ENCODE data around the gene CCDC91.

CCDC91 gene

DNA sequence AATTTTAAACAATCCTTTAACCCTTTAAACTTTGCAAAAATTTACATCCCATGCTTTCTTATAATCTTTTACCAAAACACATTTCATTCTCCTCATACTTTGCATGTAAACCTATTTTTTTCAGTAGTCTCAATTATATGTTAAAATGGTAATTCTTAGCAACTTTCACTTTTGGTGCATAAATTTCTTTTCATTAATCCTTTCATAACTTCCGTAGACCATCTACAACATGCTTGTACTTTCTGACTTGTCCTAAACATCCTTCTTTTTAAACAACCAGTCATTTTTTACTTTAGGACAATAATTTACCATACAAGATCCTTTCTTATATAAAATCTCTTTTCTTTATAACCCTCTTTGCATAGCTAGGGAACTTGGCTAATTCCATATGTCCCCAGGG lies 19.5 kb downstream of the CCDC91 start:
- Histone ChIP-seq H3K4me1 (ENCODE audit: control insufficient read depth in 5 of 5, insufficient read depth in 5 of 5, low read length in 5 of 5) (peaks cover 0 to 6% (median 0%) of the 10 kb centered on the region in 5 donors), H3K27me3 (ENCODE audit: control insufficient read depth in 5 of 5, insufficient read depth in 4 of 5, low read length in 5 of 5) (no peaks in the 10 kb centered on the region), H3K9ac (ENCODE audit: low read length in 5 of 5) (no peak overlapping the region), H3K9me3 (ENCODE audit: control insufficient read depth in 5 of 5, low read length in 5 of 5) (peaks cover 0 to 4% (median 0%) of the 10 kb centered on the region in 5 donors), H3K4me3 (ENCODE audit: low read depth in 1 of 5, low read length in 5 of 5) (no peak overlapping the region), H3K27ac (ENCODE audit: low read depth, low read length) (no peak overlapping the region), H3K36me3 (ENCODE audit: control insufficient read depth in 5 of 5, insufficient read depth in 5 of 5, low read length in 5 of 5) (no peaks in the 10 kb centered on the region)

DNA sequence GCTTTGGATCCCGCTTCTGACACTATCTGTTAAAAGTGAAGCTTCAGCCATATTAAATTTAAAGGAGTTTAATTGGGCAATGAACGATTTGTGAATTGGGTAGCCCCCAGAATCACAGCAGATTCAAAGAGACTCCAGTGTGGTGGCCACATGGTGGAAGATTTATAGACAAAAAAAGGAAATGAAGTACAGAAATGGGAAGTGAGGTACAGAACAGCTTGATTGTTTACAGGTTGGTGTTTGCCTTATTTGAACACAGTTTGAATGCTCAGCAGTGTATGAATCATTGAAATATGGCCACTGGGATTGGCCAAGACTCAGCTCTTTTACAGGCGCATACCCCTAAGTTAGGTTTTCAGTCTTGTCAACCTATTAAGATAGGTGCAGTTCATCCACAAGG lies 21.9 kb downstream of the CCDC91 start:
- Histone ChIP-seq H3K36me3 (ENCODE audit: control insufficient read depth in 5 of 5, insufficient read depth in 5 of 5, low read length in 5 of 5) (no peaks in the 10 kb centered on the region), H3K9me3 (ENCODE audit: control insufficient read depth in 5 of 5, low read length in 5 of 5) (peaks cover 0 to 4% (median 0%) of the 10 kb centered on the region in 5 donors), H3K27ac (ENCODE audit: low read depth, low read length) (no peak overlapping the region), H3K9ac (ENCODE audit: low read length in 5 of 5) (no peak overlapping the region), H3K4me1 (ENCODE audit: control insufficient read depth in 5 of 5, insufficient read depth in 5 of 5, low read length in 5 of 5) (peaks cover 0 to 6% (median 0%) of the 10 kb centered on the region in 5 donors), H3K4me3 (ENCODE audit: low read depth in 1 of 5, low read length in 5 of 5) (no peak overlapping the region), H3K27me3 (ENCODE audit: control insufficient read depth in 5 of 5, insufficient read depth in 4 of 5, low read length in 5 of 5) (no peaks in the 10 kb centered on the region)

DNA sequence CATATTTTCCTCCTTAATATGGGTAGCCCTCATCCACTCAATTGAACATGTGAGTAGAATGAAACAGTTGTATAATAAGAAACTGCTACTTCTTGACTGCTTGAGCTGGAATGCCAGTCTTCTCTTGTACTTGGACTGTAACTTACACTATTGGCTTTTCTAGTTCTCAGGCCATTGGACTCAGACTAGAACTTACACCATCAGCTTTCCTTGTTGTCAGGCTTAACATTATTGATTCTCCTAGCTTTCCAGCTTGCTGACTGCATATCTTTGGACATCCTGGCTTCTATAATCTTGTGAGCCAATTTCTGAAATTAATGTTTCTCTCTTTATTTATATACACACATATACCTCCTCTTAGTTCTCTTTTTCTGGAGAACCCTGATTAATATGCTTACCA lies 24.8 kb downstream of the CCDC91 start:
- H3K4me3 ChIP-seq (ENCODE audit: low read depth in 1 of 5, low read length in 5 of 5), result no peak overlapping the region
- no peak overlapping the region for H3K9ac ChIP-seq (ENCODE audit: low read length in 5 of 5)

GRCh38 chr12:28216016-28216415 lies 25.8 kb downstream of the CCDC91 start:
- no peaks in the 10 kb centered on the region for H3K27me3 ChIP-seq (ENCODE audit: control insufficient read depth in 5 of 5, insufficient read depth in 4 of 5, low read length in 5 of 5)
- H3K4me3 ChIP-seq (ENCODE audit: low read depth in 1 of 5, low read length in 5 of 5), result no peak overlapping the region
- H3K36me3 ChIP-seq (ENCODE audit: control insufficient read depth in 5 of 5, insufficient read depth in 5 of 5, low read length in 5 of 5), result peaks cover 0 to 3% (median 0%) of the 10 kb centered on the region in 5 donors
- no peak overlapping the region for H3K27ac ChIP-seq (ENCODE audit: low read depth, low read length)
- H3K9ac ChIP-seq (ENCODE audit: low read length in 5 of 5), result no peak overlapping the region
- H3K9me3 ChIP-seq (ENCODE audit: control insufficient read depth in 5 of 5, low read length in 5 of 5), result peaks cover 0 to 9% (median 6%) of the 10 kb centered on the region in 5 donors
- H3K4me1 ChIP-seq (ENCODE audit: control insufficient read depth in 5 of 5, insufficient read depth in 5 of 5, low read length in 5 of 5), result peaks cover 0 to 6% (median 0%) of the 10 kb centered on the region in 5 donors

More for the DNA sequence above, 24.8 kb downstream of the CCDC91 start:
- Histone ChIP-seq H3K9me3 (ENCODE audit: control insufficient read depth in 5 of 5, low read length in 5 of 5) (peaks cover 0 to 9% (median 6%) of the 10 kb centered on the region in 5 donors), H3K36me3 (ENCODE audit: control insufficient read depth in 5 of 5, insufficient read depth in 5 of 5, low read length in 5 of 5) (peaks cover 0 to 3% (median 0%) of the 10 kb centered on the region in 5 donors), H3K4me1 (ENCODE audit: control insufficient read depth in 5 of 5, insufficient read depth in 5 of 5, low read length in 5 of 5) (peaks cover 0 to 6% (median 0%) of the 10 kb centered on the region in 5 donors), H3K27me3 (ENCODE audit: control insufficient read depth in 5 of 5, insufficient read depth in 4 of 5, low read length in 5 of 5) (no peaks in the 10 kb centered on the region), H3K27ac (ENCODE audit: low read depth, low read length) (no peak overlapping the region)

DNA sequence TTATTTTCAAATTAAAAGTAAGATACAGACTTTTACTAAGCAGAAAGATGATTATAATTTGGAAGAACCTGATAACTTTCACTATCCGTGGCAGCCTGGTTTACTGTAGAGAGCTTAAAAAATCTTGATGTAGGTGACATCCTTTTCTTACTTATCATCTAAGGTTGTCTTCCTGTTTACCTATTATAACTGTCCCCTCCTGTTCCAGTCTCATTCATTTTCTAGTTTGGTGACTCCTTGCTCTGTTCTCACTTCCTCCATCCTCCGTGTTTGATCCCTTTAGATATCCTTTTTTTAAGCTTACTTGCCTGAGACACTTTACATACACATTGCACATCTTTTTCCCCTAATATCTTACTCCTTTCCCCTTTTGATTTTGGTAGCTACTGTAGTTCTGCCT lies 27.5 kb downstream of the CCDC91 start:
- no peaks in the 10 kb centered on the region for H3K27me3 ChIP-seq (ENCODE audit: control insufficient read depth in 5 of 5, insufficient read depth in 4 of 5, low read length in 5 of 5)
- H3K27ac ChIP-seq (ENCODE audit: low read depth, low read length), result no peak overlapping the region
- peaks cover 0 to 9% (median 6%) of the 10 kb centered on the region in 5 donors for H3K9me3 ChIP-seq (ENCODE audit: control insufficient read depth in 5 of 5, low read length in 5 of 5)
- H3K4me3 ChIP-seq (ENCODE audit: low read depth in 1 of 5, low read length in 5 of 5), result no peak overlapping the region
- H3K36me3 ChIP-seq (ENCODE audit: control insufficient read depth in 5 of 5, insufficient read depth in 5 of 5, low read length in 5 of 5), result peaks cover 0 to 3% (median 0%) of the 10 kb centered on the region in 5 donors
- H3K9ac ChIP-seq (ENCODE audit: low read length in 5 of 5), result no peak overlapping the region
- peaks cover 0 to 12% (median 8%) of the 10 kb centered on the region in 5 donors for H3K4me1 ChIP-seq (ENCODE audit: control insufficient read depth in 5 of 5, insufficient read depth in 5 of 5, low read length in 5 of 5)

- Histone ChIP-seq H3K36me3 (ENCODE audit: control insufficient read depth in 5 of 5, insufficient read depth in 5 of 5, low read length in 5 of 5) (peaks cover 0 to 3% (median 0%) of the 10 kb centered on the region in 5 donors), H3K4me1 (ENCODE audit: control insufficient read depth in 5 of 5, insufficient read depth in 5 of 5, low read length in 5 of 5) (peaks cover 0 to 12% (median 8%) of the 10 kb centered on the region in 5 donors), H3K27me3 (ENCODE audit: control insufficient read depth in 5 of 5, insufficient read depth in 4 of 5, low read length in 5 of 5) (no peaks in the 10 kb centered on the region), H3K9me3 (ENCODE audit: control insufficient read depth in 5 of 5, low read length in 5 of 5) (peaks cover 0 to 9% (median 6%) of the 10 kb centered on the region in 5 donors), H3K27ac (ENCODE audit: low read depth, low read length) (no peak overlapping the region), H3K9ac (ENCODE audit: low read length in 5 of 5) (no peak overlapping the region), H3K4me3 (ENCODE audit: low read depth in 1 of 5, low read length in 5 of 5) (no peak overlapping the region)
Observed at GRCh38 chr12:28218875-28219274, 28.6 kb downstream of the CCDC91 start.

DNA sequence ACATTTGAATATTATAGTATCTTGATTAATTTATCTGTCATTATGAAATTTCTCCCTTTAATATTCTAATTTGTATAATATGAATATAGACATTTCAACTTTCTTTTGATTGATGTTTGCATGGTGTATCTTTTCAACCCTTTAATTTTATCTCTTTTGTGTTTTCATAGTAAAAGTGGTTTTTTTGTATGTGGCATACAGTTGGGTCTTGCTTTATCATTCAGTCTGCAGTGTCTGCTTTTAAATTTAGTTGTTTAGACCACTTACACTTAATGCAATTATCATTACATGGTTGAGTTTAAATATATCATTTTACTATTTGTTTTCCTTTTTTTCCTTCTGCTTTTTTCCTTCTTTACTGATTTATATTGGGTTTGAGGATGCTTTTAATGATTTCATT lies 29.6 kb downstream of the CCDC91 start:
- Histone ChIP-seq H3K27ac (ENCODE audit: low read depth, low read length) (no peak overlapping the region), H3K27me3 (ENCODE audit: control insufficient read depth in 5 of 5, insufficient read depth in 4 of 5, low read length in 5 of 5) (no peaks in the 10 kb centered on the region), H3K9me3 (ENCODE audit: control insufficient read depth in 5 of 5, low read length in 5 of 5) (peaks cover 0 to 9% (median 6%) of the 10 kb centered on the region in 5 donors), H3K36me3 (ENCODE audit: control insufficient read depth in 5 of 5, insufficient read depth in 5 of 5, low read length in 5 of 5) (peaks cover 0 to 3% (median 0%) of the 10 kb centered on the region in 5 donors), H3K4me3 (ENCODE audit: low read depth in 1 of 5, low read length in 5 of 5) (no peak overlapping the region), H3K4me1 (ENCODE audit: control insufficient read depth in 5 of 5, insufficient read depth in 5 of 5, low read length in 5 of 5) (peaks cover 0 to 12% (median 8%) of the 10 kb centered on the region in 5 donors), H3K9ac (ENCODE audit: low read length in 5 of 5) (no peak overlapping the region)

DNA sequence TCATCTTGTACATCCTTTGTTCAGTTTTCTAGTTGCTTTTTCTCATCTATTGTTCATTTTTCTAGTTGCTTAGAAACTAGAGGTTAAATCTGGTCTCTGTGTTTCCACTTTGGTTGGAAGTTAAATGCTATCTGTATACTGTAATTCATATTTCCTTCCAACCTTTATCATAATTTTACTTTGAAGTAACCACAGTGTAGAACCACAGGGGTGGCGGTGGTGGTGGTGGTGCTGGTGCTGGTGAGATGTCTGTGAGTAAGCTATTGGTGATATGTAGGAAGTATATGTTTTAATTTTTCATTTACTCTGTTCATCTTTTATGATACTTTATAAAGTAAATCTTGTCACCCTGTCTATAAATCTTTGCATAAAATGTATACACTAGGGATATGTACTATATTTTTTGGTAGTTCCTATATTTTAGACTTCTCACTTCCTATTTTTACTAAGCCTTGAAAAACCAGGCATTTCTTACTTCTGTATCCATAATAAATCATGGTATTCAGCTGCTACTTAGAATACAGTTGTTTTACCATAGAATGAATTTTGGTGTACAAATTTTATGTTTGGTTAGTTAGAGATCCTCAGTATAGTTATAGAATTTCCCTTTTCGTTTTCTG lies 31.9 kb downstream of the CCDC91 start:
- Histone ChIP-seq H3K27ac (ENCODE audit: low read depth, low read length) (no peak overlapping the region), H3K9ac (ENCODE audit: low read length in 5 of 5) (no peak overlapping the region), H3K4me1 (ENCODE audit: control insufficient read depth in 5 of 5, insufficient read depth in 5 of 5, low read length in 5 of 5) (peaks cover 0 to 12% (median 8%) of the 10 kb centered on the region in 5 donors), H3K36me3 (ENCODE audit: control insufficient read depth in 5 of 5, insufficient read depth in 5 of 5, low read length in 5 of 5) (peaks cover 0 to 3% (median 0%) of the 10 kb centered on the region in 5 donors), H3K27me3 (ENCODE audit: control insufficient read depth in 5 of 5, insufficient read depth in 4 of 5, low read length in 5 of 5) (no peaks in the 10 kb centered on the region), H3K9me3 (ENCODE audit: control insufficient read depth in 5 of 5, low read length in 5 of 5) (peaks cover 0 to 9% (median 6%) of the 10 kb centered on the region in 5 donors), H3K4me3 (ENCODE audit: low read depth in 1 of 5, low read length in 5 of 5) (no peak overlapping the region)

DNA sequence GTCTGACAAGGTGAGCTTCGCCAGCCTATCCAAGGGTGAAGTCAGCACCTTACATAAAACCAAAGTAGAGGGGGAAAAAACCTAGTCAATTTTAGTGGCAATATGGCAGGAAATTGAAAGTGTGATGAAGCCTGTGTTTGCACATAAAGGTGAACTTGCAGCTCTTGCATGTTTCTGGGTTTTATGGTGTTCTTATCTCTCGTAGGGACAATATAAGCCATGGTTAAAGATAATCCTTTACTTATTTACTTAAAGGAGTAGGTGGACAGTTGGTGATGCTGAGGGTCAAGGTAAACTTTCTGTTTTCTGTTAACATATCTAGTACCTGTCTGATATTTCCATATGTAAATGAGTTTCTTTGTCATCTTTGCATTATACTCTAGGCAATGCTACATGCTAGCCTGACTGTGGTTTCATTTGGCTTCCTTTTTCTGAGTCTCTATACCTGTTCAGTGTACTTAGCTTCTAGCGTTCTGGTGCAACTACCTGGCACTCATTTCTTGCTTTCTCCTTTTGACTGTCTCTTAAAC lies 32.8 kb downstream of the CCDC91 start:
- peaks cover 0 to 9% (median 6%) of the 10 kb centered on the region in 5 donors for H3K9me3 ChIP-seq (ENCODE audit: control insufficient read depth in 5 of 5, low read length in 5 of 5)
- peaks cover 0 to 12% (median 8%) of the 10 kb centered on the region in 5 donors for H3K4me1 ChIP-seq (ENCODE audit: control insufficient read depth in 5 of 5, insufficient read depth in 5 of 5, low read length in 5 of 5)
- H3K36me3 ChIP-seq (ENCODE audit: control insufficient read depth in 5 of 5, insufficient read depth in 5 of 5, low read length in 5 of 5), result no peaks in the 10 kb centered on the region
- no peaks in the 10 kb centered on the region for H3K27me3 ChIP-seq (ENCODE audit: control insufficient read depth in 5 of 5, insufficient read depth in 4 of 5, low read length in 5 of 5)
- H3K9ac ChIP-seq (ENCODE audit: low read length in 5 of 5), result no peak overlapping the region
- no peak overlapping the region for H3K27ac ChIP-seq (ENCODE audit: low read depth, low read length)
- H3K4me3 ChIP-seq (ENCODE audit: low read depth in 1 of 5, low read length in 5 of 5), result no peak overlapping the region

DNA sequence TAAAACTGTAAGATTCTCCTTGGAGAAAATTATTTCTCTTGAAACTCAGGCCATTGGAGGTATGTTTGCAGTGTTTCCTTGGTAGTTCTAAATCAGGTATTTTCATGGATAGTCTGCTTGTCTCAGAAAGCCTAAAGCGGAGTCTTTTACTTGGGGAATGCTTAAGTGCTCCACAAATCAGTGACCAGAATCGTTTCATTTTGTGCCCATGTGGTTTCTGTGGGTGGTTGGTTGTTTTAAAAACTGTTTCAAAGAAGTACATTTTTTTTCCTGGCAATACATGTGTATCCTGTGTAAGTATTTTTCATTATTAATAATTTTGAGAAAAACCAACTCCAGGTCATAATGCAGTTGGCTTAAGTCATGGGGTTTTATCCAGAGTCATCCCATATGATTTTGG lies 33.6 kb downstream of the CCDC91 start:
- H3K36me3 ChIP-seq (ENCODE audit: control insufficient read depth in 5 of 5, insufficient read depth in 5 of 5, low read length in 5 of 5), result no peaks in the 10 kb centered on the region
- H3K27ac ChIP-seq (ENCODE audit: low read depth, low read length), result no peak overlapping the region

More for the DNA sequence above, 33.6 kb downstream of the CCDC91 start:
- no peak overlapping the region for H3K4me3 ChIP-seq (ENCODE audit: low read depth in 1 of 5, low read length in 5 of 5)
- H3K27me3 ChIP-seq (ENCODE audit: control insufficient read depth in 5 of 5, insufficient read depth in 4 of 5, low read length in 5 of 5), result no peaks in the 10 kb centered on the region
- peaks cover 0 to 12% (median 8%) of the 10 kb centered on the region in 5 donors for H3K4me1 ChIP-seq (ENCODE audit: control insufficient read depth in 5 of 5, insufficient read depth in 5 of 5, low read length in 5 of 5)
- no peak overlapping the region for H3K9ac ChIP-seq (ENCODE audit: low read length in 5 of 5)
- H3K9me3 ChIP-seq (ENCODE audit: control insufficient read depth in 5 of 5, low read length in 5 of 5), result peaks cover 0 to 2% (median 1%) of the 10 kb centered on the region in 5 donors
